HCT116 (cell line): ENCODE results near the gene ZEB1. TPM values are rescaled to one million over a fixed set of nuclear protein-coding genes. Genes with fewer than 3 reads are reported as not detected.

Experiments used
- ATAC-seq: fragments of 200-7000 bp; cut with Tn5 transposase; 2 replicates; pipeline ENCODE4 v1.9.1; 2020; ENCODE audit warnings: mild to moderate bottlenecking, moderate library complexity
- BruUV-seq: library from RNA; stranded (reverse); fragments of 400-500 nt; replicated peaks from 2 replicates; lab custom pipeline; 2021; lab: Mats Ljungman, UMichigan
- CTCF ChIA-PET: fragments of 300-600 bp; sonication (Branson Sonifier 250); formaldehyde crosslinking; loops from one replicate; lab custom pipeline; 2021; ENCODE audit warnings: antibody characterized with exemption; lab: Charles Lee
- POLR2A ChIA-PET: fragments of 300-600, 350-600 bp; sonication (Branson Sonifier 250); formaldehyde crosslinking; loops from one replicate; lab custom pipeline; 2021; ENCODE audit warnings: antibody characterized with exemption; lab: Charles Lee
- RAD21 ChIA-PET, 2 experiments: fragments of 300-600 bp; sonication (Branson Sonifier 250); formaldehyde crosslinking; loops; one replicate each; lab custom pipeline; 2023; ENCODE audit warnings: low total read pairs in 2 of 2; ENCODE audit not compliant: uncharacterized antibody in 2 of 2, unreplicated experiment in 2 of 2, low non-redundant PET in 1 of 2; lab: Charles Lee
- DNase-seq: peaks from one replicate; pipeline ENCODE4 v3.0.0-alpha.2; 2010; ENCODE audit warnings: low read depth, low spot score
- H2AFZ ChIP-seq: fragments of 200-600 bp; shearing (Covaris generic), sonication (generic); 2 replicates; pipeline ENCODE4 v1.6.1; 2017; ENCODE audit warnings: low read depth, mixed run types, mixed read lengths, antibody characterized with exemption, low read length; ENCODE audit not compliant: poor library complexity, severe bottlenecking
- H3K27ac ChIP-seq: 2 replicates; pipeline ENCODE4 v1.5.1; 2012; ENCODE audit warnings: low read depth, low read length
- H3K27me3 ChIP-seq: fragments of 200-600 bp; sonication (generic); 2 replicates; pipeline ENCODE4 v1.6.1; 2016; ENCODE audit warnings: mixed run types, low read length, mixed read lengths; ENCODE audit not compliant: insufficient read depth
- H3K36me3 ChIP-seq, 2 experiments: fragments of 200-500 bp in 1 of 2; fragments of 200-600 bp in 1 of 2; sonication (Bioruptor generic) in 1 of 2; sonication (generic) in 1 of 2; 2 replicates each; pipeline versions ENCODE4 v1.5.1 to v1.6.1; 2014 to 2016; ENCODE audit warnings: low read length in 2 of 2, inconsistent platforms in 1 of 2, mixed read lengths in 1 of 2, mixed run types in 1 of 2; ENCODE audit not compliant: insufficient read depth in 2 of 2, control insufficient read depth in 1 of 2
- H3K4me1 ChIP-seq, 2 experiments: fragments of 200-600 bp in 1 of 2; sonication (generic) in 1 of 2; 2 replicates each; pipeline versions ENCODE4 v1.5.1 to v1.6.1; 2012 to 2017; ENCODE audit warnings: low read length in 2 of 2, inconsistent platforms in 1 of 2, mild to moderate bottlenecking in 1 of 2, mixed read lengths in 1 of 2, mixed run types in 1 of 2, moderate library complexity in 1 of 2; ENCODE audit not compliant: insufficient read depth in 2 of 2, control insufficient read depth in 1 of 2
- H3K4me2 ChIP-seq: fragments of 200-600 bp; sonication (generic); 2 replicates; pipeline ENCODE4 v1.6.1; 2017; ENCODE audit warnings: mixed run types, low read length, mixed read lengths
- H3K4me3 ChIP-seq, 2 experiments: fragments of 200-600 bp in 1 of 2; sonication (generic) in 1 of 2; replicated peaks in 1 of 2; 2 replicates each; pipeline ENCODE4 v1.5.1; 2011 to 2016; ENCODE audit warnings: low read length in 2 of 2, control low read depth in 1 of 2, low read depth in 1 of 2, mild to moderate bottlenecking in 1 of 2, mixed read lengths in 1 of 2, mixed run types in 1 of 2
- H3K79me2 ChIP-seq: fragments of 200-600 bp; sonication (generic); 2 replicates; pipeline ENCODE4 v1.6.1; 2017; ENCODE audit warnings: mild to moderate bottlenecking, mixed run types, low read length, moderate library complexity, mixed read lengths; ENCODE audit not compliant: insufficient read depth
- H3K9ac ChIP-seq: fragments of 200-600 bp; sonication (generic); 2 replicates; pipeline ENCODE4 v1.6.1; 2016; ENCODE audit warnings: low read length, mixed read lengths
- H3K9me2 ChIP-seq: fragments of 200-600 bp; sonication (generic), shearing (Covaris generic); 2 replicates; pipeline ENCODE4 v1.6.1; 2017; ENCODE audit warnings: mixed run types, mild to moderate bottlenecking, moderate library complexity; ENCODE audit not compliant: insufficient read depth
- H3K9me3 ChIP-seq, 2 experiments: fragments of 200-500 bp in 1 of 2; fragments of 200-600 bp in 1 of 2; sonication (Bioruptor generic) in 1 of 2; sonication (generic) in 1 of 2; 2 replicates each; pipeline ENCODE4 v1.6.1; 2014 to 2017; ENCODE audit warnings: low read length in 2 of 2, mixed read lengths in 2 of 2, inconsistent platforms in 1 of 2, low read depth in 1 of 2, mild to moderate bottlenecking in 1 of 2, mixed run types in 1 of 2, moderate library complexity in 1 of 2; ENCODE audit not compliant: control insufficient read depth in 1 of 2, insufficient read depth in 1 of 2
- H4K20me1 ChIP-seq: fragments of 200-600 bp; sonication (generic), shearing (Covaris generic); 2 replicates; pipeline ENCODE4 v1.6.1; 2017; ENCODE audit warnings: mixed run types, mild to moderate bottlenecking, moderate library complexity; ENCODE audit not compliant: insufficient read depth
- CBX3 ChIP-seq: IDR thresholded peaks from 2 replicates; pipeline ENCODE4 v1.6.1; 2012; ENCODE audit warnings: low read depth
- CEBPB ChIP-seq: IDR thresholded peaks from 2 replicates; pipeline ENCODE4 v1.6.1; 2012; ENCODE audit warnings: low read depth
- ELF1 ChIP-seq: IDR thresholded peaks from 2 replicates; pipeline ENCODE4 v1.6.1; 2012; ENCODE audit warnings: low read depth, borderline replicate concordance
- FOSL1 ChIP-seq: IDR thresholded peaks from 2 replicates; pipeline ENCODE4 v1.6.1; 2012; ENCODE audit warnings: low read depth
- JUND ChIP-seq: IDR thresholded peaks from 2 replicates; pipeline ENCODE4 v1.6.1; 2012
- MAX ChIP-seq: IDR thresholded peaks from 2 replicates; pipeline ENCODE4 v1.6.1; 2012
- POLR2A ChIP-seq: IDR thresholded peaks from 2 replicates; pipeline ENCODE4 v1.7.0; 2011; ENCODE audit warnings: borderline replicate concordance; ENCODE audit not compliant: insufficient read depth, insufficient read length; ENCODE audit errors: extremely low read depth
- RAD21 ChIP-seq: IDR thresholded peaks from 2 replicates; pipeline ENCODE4 v1.6.1; 2012; ENCODE audit warnings: low read depth, mild to moderate bottlenecking
- SIN3A ChIP-seq: IDR thresholded peaks from 2 replicates; pipeline ENCODE4 v1.6.1; 2012; ENCODE audit warnings: low read depth
- SP1 ChIP-seq: IDR thresholded peaks from 2 replicates; pipeline ENCODE4 v1.6.1; 2012; ENCODE audit warnings: low read depth
- SRF ChIP-seq: IDR thresholded peaks from 2 replicates; pipeline ENCODE4 v1.6.1; 2012; ENCODE audit warnings: low read depth
- YY1 ChIP-seq: IDR thresholded peaks from 2 replicates; pipeline ENCODE4 v1.6.1; 2011; ENCODE audit warnings: low read length, low read depth, moderate library complexity, mild to moderate bottlenecking; ENCODE audit not compliant: insufficient replicate concordance; ENCODE audit errors: extremely low read depth
- ZFX ChIP-seq: fragments of 450-650 bp; IDR thresholded peaks from 2 replicates; pipeline ENCODE4 v1.6.1; 2017
- intact Hi-C: fragments of 100-400 bp; cut with micrococcal nuclease; formaldehyde crosslinking; loops from 2 replicates; pipeline ENCODE4 v1.10.0; 2022
- total RNA-seq: library from RNA; stranded (reverse); gene quantifications from one replicate; pipeline ENCODE4 v1.2.1, GENCODE V29; 2021; ENCODE audit not compliant: unreplicated experiment
- TF ChIP-seq, protein P1 (sequence below): IDR thresholded peaks from 2 replicates; pipeline ENCODE4 v1.6.1; 2012
- TF ChIP-seq, protein P2 (sequence below): IDR thresholded peaks from 2 replicates; pipeline ENCODE4 v1.6.1; 2011; ENCODE audit warnings: mild to moderate bottlenecking, low read length, moderate library complexity; ENCODE audit not compliant: insufficient replicate concordance; ENCODE audit errors: extremely low read depth
- TF ChIP-seq, protein P3 (sequence below), 3 experiments: fragments of 200-600 bp in 1 of 3; sonication (generic) in 1 of 3; IDR thresholded peaks in 2 of 3; conservative IDR thresholded peaks in 1 of 3; 2 replicates each; pipeline ENCODE4 v1.5.1; 2012 to 2017; ENCODE audit warnings: low read depth in 2 of 3, low read length in 2 of 3, antibody characterized with exemption in 1 of 3, borderline replicate concordance in 1 of 3, control low read depth in 1 of 3, mild to moderate bottlenecking in 1 of 3, mixed read lengths in 1 of 3, mixed run types in 1 of 3, moderate library complexity in 1 of 3; ENCODE audit not compliant: insufficient read depth in 1 of 3

Gene ZEB1
- total RNA-seq, 1 experiment from 2014 or later = 3.4 TPM

DNA sequence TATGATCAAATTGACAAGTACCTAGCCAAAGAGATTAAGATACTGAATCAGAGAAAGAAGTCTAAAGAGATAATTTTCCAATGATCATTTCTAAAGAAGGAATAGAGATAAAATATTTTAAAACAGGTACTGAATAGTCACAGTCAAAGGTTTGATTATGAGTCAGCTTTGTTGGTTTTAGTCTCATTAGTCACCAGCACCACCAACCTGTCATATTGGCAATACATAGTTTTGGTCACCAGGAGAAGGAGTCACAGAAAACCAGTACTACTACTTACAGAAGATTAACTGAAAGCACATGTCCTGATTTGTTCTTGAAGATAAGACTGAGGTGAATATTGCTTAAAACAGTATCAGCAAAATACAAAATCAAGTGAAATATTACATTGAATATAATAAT, 34.6 kb downstream of the ZEB1 start:
- H3K4me2 ChIP-seq = peak overlapping the region; percentile 44
- POLR2A ChIA-PET = no interaction called here
- intact Hi-C loops = no loop called here

More for the DNA sequence above, 34.6 kb downstream of the ZEB1 start:
- H3K27ac ChIP-seq = no peak overlapping the region; the same call in 1 of the 2 replicates
- H3K4me1 ChIP-seq = peaks cover 13% of the 10 kb centered on the region in 2 experiments
- TF ChIP-seq CEBPB (0 out of 2 replicates have a peak, but pooled peaks have one; percentile 11), RAD21 (peak; percentile 62), MAX (peak; percentile 83), FOSL1 (peak; percentile 87), ELF1 (no peak), JUND (peak; percentile 75), YY1 (no peak), ZFX (no peak), POLR2A (no peak), SRF (no peak), SIN3A (no peak; the same call in none of the 2 replicates), CBX3 (peak; percentile 77), SP1 (peak; percentile 52)
- TF ChIP-seq, protein P1, sequence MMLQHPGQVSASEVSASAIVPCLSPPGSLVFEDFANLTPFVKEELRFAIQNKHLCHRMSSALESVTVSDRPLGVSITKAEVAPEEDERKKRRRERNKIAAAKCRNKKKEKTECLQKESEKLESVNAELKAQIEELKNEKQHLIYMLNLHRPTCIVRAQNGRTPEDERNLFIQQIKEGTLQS = no peak
- TF ChIP-seq, protein P2, sequence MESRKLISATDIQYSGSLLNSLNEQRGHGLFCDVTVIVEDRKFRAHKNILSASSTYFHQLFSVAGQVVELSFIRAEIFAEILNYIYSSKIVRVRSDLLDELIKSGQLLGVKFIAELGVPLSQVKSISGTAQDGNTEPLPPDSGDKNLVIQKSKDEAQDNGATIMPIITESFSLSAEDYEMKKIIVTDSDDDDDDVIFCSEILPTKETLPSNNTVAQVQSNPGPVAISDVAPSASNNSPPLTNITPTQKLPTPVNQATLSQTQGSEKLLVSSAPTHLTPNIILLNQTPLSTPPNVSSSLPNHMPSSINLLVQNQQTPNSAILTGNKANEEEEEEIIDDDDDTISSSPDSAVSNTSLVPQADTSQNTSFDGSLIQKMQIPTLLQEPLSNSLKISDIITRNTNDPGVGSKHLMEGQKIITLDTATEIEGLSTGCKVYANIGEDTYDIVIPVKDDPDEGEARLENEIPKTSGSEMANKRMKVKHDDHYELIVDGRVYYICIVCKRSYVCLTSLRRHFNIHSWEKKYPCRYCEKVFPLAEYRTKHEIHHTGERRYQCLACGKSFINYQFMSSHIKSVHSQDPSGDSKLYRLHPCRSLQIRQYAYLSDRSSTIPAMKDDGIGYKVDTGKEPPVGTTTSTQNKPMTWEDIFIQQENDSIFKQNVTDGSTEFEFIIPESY = no peak
- TF ChIP-seq, protein P3, sequence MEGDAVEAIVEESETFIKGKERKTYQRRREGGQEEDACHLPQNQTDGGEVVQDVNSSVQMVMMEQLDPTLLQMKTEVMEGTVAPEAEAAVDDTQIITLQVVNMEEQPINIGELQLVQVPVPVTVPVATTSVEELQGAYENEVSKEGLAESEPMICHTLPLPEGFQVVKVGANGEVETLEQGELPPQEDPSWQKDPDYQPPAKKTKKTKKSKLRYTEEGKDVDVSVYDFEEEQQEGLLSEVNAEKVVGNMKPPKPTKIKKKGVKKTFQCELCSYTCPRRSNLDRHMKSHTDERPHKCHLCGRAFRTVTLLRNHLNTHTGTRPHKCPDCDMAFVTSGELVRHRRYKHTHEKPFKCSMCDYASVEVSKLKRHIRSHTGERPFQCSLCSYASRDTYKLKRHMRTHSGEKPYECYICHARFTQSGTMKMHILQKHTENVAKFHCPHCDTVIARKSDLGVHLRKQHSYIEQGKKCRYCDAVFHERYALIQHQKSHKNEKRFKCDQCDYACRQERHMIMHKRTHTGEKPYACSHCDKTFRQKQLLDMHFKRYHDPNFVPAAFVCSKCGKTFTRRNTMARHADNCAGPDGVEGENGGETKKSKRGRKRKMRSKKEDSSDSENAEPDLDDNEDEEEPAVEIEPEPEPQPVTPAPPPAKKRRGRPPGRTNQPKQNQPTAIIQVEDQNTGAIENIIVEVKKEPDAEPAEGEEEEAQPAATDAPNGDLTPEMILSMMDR (IDR thresholded peaks at IDR 0.05 in 2 of 3, conservative IDR thresholded peaks at IDR 0.05 in 1 of 3; ENCODE audit: borderline replicate concordance in 1 of 3, insufficient read depth in 1 of 3, low read depth in 2 of 3, low read length in 2 of 3) = peak in 2 of 3 experiments; percentile 24 to 36; a peak in 3 of 6 replicates
- H3K79me2 ChIP-seq = no peaks in the 10 kb centered on the region
- no peaks in the 10 kb centered on the region for H3K27me3 ChIP-seq
- no peaks in the 10 kb centered on the region for H4K20me1 ChIP-seq
- ChIA-PET CTCF (no interaction called here), RAD21 (no interaction called here)
- H3K9me3 ChIP-seq = no peaks in the 10 kb centered on the region
- H3K9me2 ChIP-seq = no peaks in the 10 kb centered on the region; the same call in 1 of the 2 replicates
- no peak overlapping the region for H3K4me3 ChIP-seq
- BruUV-seq = no TSS peak
- DNase-seq = peak; percentile 82
- peak; percentile 98 for ATAC-seq
- peak overlapping the region; percentile 19; the same call in 1 of the 2 replicates for H3K9ac ChIP-seq
- no peaks in the 10 kb centered on the region for H3K36me3 ChIP-seq
- H2AFZ ChIP-seq = peak overlapping the region; percentile 11
